ENCODE measurements around the gene RNF181.
A peak's percentile ranks its signal among the peaks of the same experiment; 100 is the strongest.
"Not testable (repeated sequence)": the region's sequence is repeated elsewhere in the genome, so short reads cannot be mapped to it uniquely, and the experiment has no call there.

Gene RNF181

GRCh38 chr2:85595301-85596025 lies at the start of gene RNF181:
Gene RNF181 (plus strand): TSS chr2:85595745. CDS start chr2:85595764, 19 bp downstream.
- peak; percentile 95 for DNase-seq

- no peak for DNase-seq
These were observed 49.7 kb upstream of the RNF181 start for GRCh38 chr2:85545780-85546240.

GRCh38 chr2:85547089-85547858 lies 48.3 kb upstream of the RNF181 start:
- no peak for DNase-seq

- DNase-seq, result no peak
These were observed 47.5 kb upstream of the RNF181 start for GRCh38 chr2:85547859-85548607.

- no peak for DNase-seq
These were observed 47.0 kb upstream of the RNF181 start for GRCh38 chr2:85548608-85548900.

GRCh38 chr2:85549095-85549494 lies 46.5 kb upstream of the RNF181 start:
- DNase-seq, result no peak

GRCh38 chr2:85549826-85550225 lies 45.7 kb upstream of the RNF181 start:
- no peak for DNase-seq

GRCh38 chr2:85550486-85550885 lies 45.1 kb upstream of the RNF181 start:
- no peak for DNase-seq

- DNase-seq, result peak; percentile 91
These were observed 43.6 kb upstream of the RNF181 start for GRCh38 chr2:85551698-85552678.

- DNase-seq, result no peak
These were observed 42.4 kb upstream of the RNF181 start for GRCh38 chr2:85553184-85553583.

- no peak for DNase-seq
These were observed 40.4 kb upstream of the RNF181 start for GRCh38 chr2:85554980-85555612.

GRCh38 chr2:85557130-85557529 lies 38.4 kb upstream of the RNF181 start:
- no peak for DNase-seq

- no peak for DNase-seq
These were observed 37.4 kb upstream of the RNF181 start for GRCh38 chr2:85558160-85558559.

- DNase-seq, result not testable (repeated sequence)
These were observed 35.2 kb upstream of the RNF181 start for GRCh38 chr2:85560403-85560726.

- DNase-seq, result no peak
These were observed 34.7 kb upstream of the RNF181 start for GRCh38 chr2:85560812-85561279.

- DNase-seq, result peak; percentile 95
These were observed 34.0 kb upstream of the RNF181 start, which contains the start of gene GGCX for GRCh38 chr2:85561280-85562212. Gene GGCX (minus strand): TSS chr2:85561493. CDS start chr2:85561428, 65 bp downstream.

- no peak for DNase-seq
These were observed 31.4 kb upstream of the RNF181 start for GRCh38 chr2:85564144-85564563.

GRCh38 chr2:85566265-85566664 lies 29.3 kb upstream of the RNF181 start:
- no peak for DNase-seq

- no peak for DNase-seq
These were observed 19.8 kb upstream of the RNF181 start for GRCh38 chr2:85575739-85576138.

- DNase-seq, result no peak
These were observed 18.5 kb upstream of the RNF181 start for GRCh38 chr2:85577063-85577385.

All from CD4-positive, alpha-beta T cell treated with Interleukin-12 subunit alpha and Interleukin-12 subunit beta, for 1 hour (primary cell).